Esophagus muscularis mucosa (tissue), 4 donors: Measurements from ENCODE around the gene ACADSB. TPM values are rescaled to one million over a fixed set of nuclear protein-coding genes. Genes with fewer than 3 reads are reported as not detected.

Experiments
- DNase-seq: peaks from one replicate; pipeline ENCODE4 v3.0.0-alpha.2; 2017; ENCODE audit errors: extremely low spot score
- H3K27ac ChIP-seq, 4 donors: fragments of 200-600 bp; sonication (generic); replicated peaks in 1 of 4; 1 replicate in 3 of 4; 2 replicates in 1 of 4; pipeline ENCODE4 v1.5.1; 2016 to 2019; ENCODE audit warnings: mild to moderate bottlenecking in 1 of 4
- H3K27me3 ChIP-seq, 4 donors: fragments of 200-600 bp; sonication (generic); one replicate each; pipeline versions ENCODE4 v1.5.1 to v1.6.0; 2016 to 2019
- H3K36me3 ChIP-seq, 4 donors: fragments of 200-600 bp; sonication (generic); one replicate each; pipeline ENCODE4 v1.5.1; 2016 to 2019
- H3K4me1 ChIP-seq, 4 donors: fragments of 200-600 bp; sonication (generic); one replicate each; pipeline ENCODE4 v1.5.1; 2016 to 2019
- H3K4me3 ChIP-seq, 4 donors: fragments of 200-600 bp; sonication (generic); 1 replicate in 2 of 4; 2 replicates in 2 of 4; pipeline ENCODE4 v1.5.1; 2016 to 2019; ENCODE audit warnings: mild to moderate bottlenecking in 4 of 4, moderate library complexity in 1 of 4
- H3K9me3 ChIP-seq, 4 donors: fragments of 200-600 bp; sonication (generic); 1 replicate in 3 of 4; 2 replicates in 1 of 4; pipeline ENCODE4 v1.5.1; 2016 to 2019
- EP300 ChIP-seq: sonication (generic); formaldehyde crosslinking; IDR thresholded peaks from one replicate; pipeline ENCODE4 v1.6.1; 2017; ENCODE audit warnings: antibody characterized with exemption
- POLR2A ChIP-seq: fragments of 450-650 bp; IDR thresholded peaks from one replicate; pipeline ENCODE4 v1.6.1; 2017; ENCODE audit warnings: antibody characterized with exemption, moderate library complexity, mild to moderate bottlenecking, low read depth
- POLR2AphosphoS5 ChIP-seq, 2 donors: sonication (generic); formaldehyde crosslinking; IDR thresholded peaks; one replicate each; pipeline ENCODE4 v1.6.1; 2017; ENCODE audit warnings: antibody characterized with exemption in 2 of 2
- WGBS: methylation state at CpG from one replicate; pipeline ENCODE4 v1.1.5; 2018; 5-methylcytosine and 5-hydroxymethylcytosine counted together
- intact Hi-C: fragments of 100-400 bp; cut with DNase I; formaldehyde crosslinking; loops from one replicate; pipeline ENCODE4 v1.15.1; 2023
- total RNA-seq, 4 donors: library from RNA; depleted of rRNA; stranded (reverse); fragments of >200 nt; gene quantifications; one replicate each; pipeline versions ENCODE4 v1.1.0 to v1.2.1, GENCODE V29; 2016
- TF ChIP-seq, protein P1 (sequence below), 3 experiments: fragments of 200-600 bp in 2 of 3; fragments of 450-650 bp in 1 of 3; sonication (generic) in 2 of 3; IDR thresholded peaks; one replicate each; pipeline ENCODE4 v1.5.1; 2017 to 2019; ENCODE audit warnings: antibody characterized with exemption in 3 of 3, mild to moderate bottlenecking in 2 of 3, moderate library complexity in 1 of 3

The ACADSB gene
- total RNA-seq, 4 donors from 2014 or later: 12.9 to 19.1 (median 14.0) TPM

DNA sequence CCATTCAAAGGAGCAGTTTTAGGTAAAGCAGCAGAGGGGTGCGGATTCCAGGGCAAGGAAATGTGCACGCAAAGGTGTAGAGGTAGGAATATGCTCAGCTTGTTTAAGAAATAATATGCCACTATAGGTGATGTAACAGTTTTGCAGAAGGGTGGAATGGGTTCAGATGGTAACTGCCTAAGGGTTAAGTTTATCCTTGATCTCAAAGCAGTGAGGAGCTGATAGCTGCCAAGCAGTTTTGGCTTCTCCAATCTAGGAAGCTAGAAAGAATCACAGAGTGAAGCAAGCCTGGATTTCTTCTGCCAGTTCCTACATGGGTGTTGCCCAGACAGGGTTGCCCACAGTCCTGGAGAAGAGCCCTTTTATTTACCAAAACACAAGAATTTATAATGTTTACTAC, 6.0 kb downstream of the ACADSB start:
- Histone ChIP-seq H3K27me3 (no peaks in the 10 kb centered on the region), H3K4me1 (peaks cover 7 to 15% (median 13%) of the 10 kb centered on the region in 4 donors), H3K27ac (no peak overlapping the region), H3K36me3 (peaks cover 0 to 9% (median 3%) of the 10 kb centered on the region in 4 donors), H3K9me3 (no peaks in the 10 kb centered on the region), H3K4me3 (no peak overlapping the region)
- WGBS: 96% methylated on average over 2 of the region's 2 CpGs
- no peak for TF ChIP-seq EP300
- TF ChIP-seq POLR2AphosphoS5 (IDR thresholded peaks at IDR 0.05): no peak
- no peak for TF ChIP-seq POLR2A
- TF ChIP-seq, protein P1, sequence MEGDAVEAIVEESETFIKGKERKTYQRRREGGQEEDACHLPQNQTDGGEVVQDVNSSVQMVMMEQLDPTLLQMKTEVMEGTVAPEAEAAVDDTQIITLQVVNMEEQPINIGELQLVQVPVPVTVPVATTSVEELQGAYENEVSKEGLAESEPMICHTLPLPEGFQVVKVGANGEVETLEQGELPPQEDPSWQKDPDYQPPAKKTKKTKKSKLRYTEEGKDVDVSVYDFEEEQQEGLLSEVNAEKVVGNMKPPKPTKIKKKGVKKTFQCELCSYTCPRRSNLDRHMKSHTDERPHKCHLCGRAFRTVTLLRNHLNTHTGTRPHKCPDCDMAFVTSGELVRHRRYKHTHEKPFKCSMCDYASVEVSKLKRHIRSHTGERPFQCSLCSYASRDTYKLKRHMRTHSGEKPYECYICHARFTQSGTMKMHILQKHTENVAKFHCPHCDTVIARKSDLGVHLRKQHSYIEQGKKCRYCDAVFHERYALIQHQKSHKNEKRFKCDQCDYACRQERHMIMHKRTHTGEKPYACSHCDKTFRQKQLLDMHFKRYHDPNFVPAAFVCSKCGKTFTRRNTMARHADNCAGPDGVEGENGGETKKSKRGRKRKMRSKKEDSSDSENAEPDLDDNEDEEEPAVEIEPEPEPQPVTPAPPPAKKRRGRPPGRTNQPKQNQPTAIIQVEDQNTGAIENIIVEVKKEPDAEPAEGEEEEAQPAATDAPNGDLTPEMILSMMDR (IDR thresholded peaks at IDR 0.05): no peak
- no peak for DNase-seq
- intact Hi-C loops: no loop called here

DNA sequence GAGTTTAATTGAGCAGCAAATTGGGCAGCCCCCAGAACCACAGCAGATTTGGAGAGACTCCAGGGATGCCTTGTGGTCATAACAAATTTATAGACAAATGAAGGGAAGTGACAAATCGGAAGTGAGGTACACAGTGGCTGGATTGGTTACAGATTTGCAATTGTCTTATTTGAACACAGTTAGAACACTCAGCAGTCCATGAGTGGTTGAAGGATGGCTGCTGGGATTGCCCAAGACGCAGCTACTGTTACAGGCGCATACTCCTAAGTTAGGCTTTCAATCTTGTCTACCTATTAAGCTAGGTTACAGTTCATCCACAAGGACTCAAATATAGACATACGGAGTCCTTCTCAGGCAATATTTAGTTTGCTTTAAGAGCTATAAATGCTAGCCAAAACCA, 7.4 kb downstream of the ACADSB start:
- no peak for DNase-seq
- Histone ChIP-seq H3K36me3 (peaks cover 0 to 9% (median 3%) of the 10 kb centered on the region in 4 donors), H3K9me3 (no peaks in the 10 kb centered on the region), H3K4me3 (no peak overlapping the region), H3K27ac (no peak overlapping the region), H3K27me3 (no peaks in the 10 kb centered on the region), H3K4me1 (peaks cover 0 to under 1% (median 0%) of the 10 kb centered on the region in 4 donors)
- WGBS: 94% methylated on average over 4 of the region's 4 CpGs
- TF ChIP-seq EP300: no peak
- no peak for TF ChIP-seq POLR2A
- no peak for TF ChIP-seq POLR2AphosphoS5 (IDR thresholded peaks at IDR 0.05)
- TF ChIP-seq, protein P1 (IDR thresholded peaks at IDR 0.05): no peak
- intact Hi-C loops: no loop called here

DNA sequence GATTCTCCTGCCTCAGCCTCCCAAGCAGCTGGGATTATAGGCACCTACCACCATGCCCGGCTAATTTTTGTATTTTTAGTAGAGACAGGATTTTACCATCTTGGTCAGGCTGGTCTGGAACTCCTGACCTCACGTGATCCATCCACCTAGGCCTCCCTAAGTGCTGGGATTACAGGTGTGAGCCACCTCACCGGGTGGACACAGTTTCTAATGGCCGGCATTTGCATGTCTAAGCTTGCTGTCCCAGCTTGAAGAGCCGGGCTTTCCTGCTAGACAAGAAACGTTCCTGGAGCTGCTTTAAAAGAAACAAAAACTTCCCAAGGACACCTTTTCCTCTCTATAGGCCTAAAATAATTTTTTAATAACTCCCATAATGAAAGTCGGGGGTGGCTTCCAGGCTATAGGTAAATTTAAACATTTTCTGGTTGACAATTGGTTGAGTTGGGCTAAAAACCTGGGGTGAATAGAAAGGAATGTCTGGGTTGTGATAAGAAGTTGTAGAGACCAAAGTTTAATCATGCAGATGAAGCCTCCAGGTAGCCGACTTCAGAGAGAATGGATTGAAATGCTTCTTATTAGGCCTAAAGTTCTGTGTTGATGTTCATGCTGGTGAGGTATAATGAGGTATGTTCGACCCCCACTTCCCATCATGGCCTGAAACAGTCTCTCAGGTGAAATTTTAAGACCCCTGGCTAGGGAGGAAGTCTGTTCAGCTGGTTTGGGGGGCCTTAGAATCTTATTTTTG, 8.8 kb downstream of the ACADSB start:
- H3K27me3 ChIP-seq: no peaks in the 10 kb centered on the region
- H3K27ac ChIP-seq: no peak overlapping the region
- no peaks in the 10 kb centered on the region for H3K4me1 ChIP-seq
- TF ChIP-seq POLR2AphosphoS5 (IDR thresholded peaks at IDR 0.05) (no peak), POLR2A (no peak), EP300 (no peak)
- TF ChIP-seq, protein P1 (IDR thresholded peaks at IDR 0.05): no peak
- peaks cover 0 to 4% (median 2%) of the 10 kb centered on the region in 4 donors for H3K36me3 ChIP-seq
- H3K9me3 ChIP-seq: no peaks in the 10 kb centered on the region
- intact Hi-C loops: no loop called here
- no peak for DNase-seq
- no peak overlapping the region for H3K4me3 ChIP-seq
- WGBS: 78% methylated on average over 9 of the region's 9 CpGs

DNA sequence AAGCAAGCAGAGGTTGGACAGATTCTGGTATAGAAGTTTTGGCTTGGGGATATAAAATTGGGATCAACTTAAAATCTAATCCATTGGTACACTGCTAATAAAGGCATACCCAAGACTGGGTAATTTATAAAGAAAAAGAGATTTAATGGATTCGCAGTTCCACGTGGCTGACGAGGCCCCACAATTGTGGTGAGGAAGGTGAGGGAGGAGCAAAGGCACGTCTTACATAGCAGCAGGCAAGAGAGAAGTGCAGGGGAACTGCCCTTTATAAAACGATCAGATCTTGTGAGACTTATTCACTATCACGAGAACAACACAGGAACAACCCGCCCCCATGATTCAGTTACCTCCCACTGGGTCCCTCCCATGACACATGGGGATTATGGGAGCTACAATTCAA, 9.7 kb downstream of the ACADSB start:
- no peak for TF ChIP-seq POLR2A
- no peak for TF ChIP-seq POLR2AphosphoS5 (IDR thresholded peaks at IDR 0.05)
- TF ChIP-seq, protein P1 (IDR thresholded peaks at IDR 0.05): no peak
- no peak for TF ChIP-seq EP300
- intact Hi-C loops: no loop called here
- WGBS: 87% methylated on average over 7 of the region's 7 CpGs
- H3K27ac ChIP-seq: no peak overlapping the region
- no peaks in the 10 kb centered on the region for H3K36me3 ChIP-seq
- H3K4me3 ChIP-seq: no peak overlapping the region
- no peaks in the 10 kb centered on the region for H3K27me3 ChIP-seq
- no peaks in the 10 kb centered on the region for H3K9me3 ChIP-seq
- no peak for DNase-seq
- no peaks in the 10 kb centered on the region for H3K4me1 ChIP-seq

DNA sequence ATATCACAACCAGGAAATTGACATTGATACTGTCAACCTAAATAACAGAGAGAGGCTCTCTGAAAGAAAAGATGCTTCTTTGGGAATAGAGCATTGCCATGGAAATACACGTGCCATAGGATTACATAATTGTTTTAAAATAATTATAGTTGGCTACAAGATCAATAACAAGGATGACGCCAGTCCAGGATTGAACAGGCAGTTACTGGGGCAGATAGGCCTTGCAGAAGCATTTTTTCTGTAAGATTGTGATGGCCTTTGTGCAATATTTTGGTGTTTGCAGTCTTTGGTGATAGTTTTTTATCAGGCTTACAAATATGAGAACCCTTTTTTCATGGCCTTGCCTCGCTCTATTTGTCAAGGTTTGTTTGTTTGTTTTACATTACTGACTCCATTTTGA, 10.5 kb downstream of the ACADSB start:
- Histone ChIP-seq H3K27ac (no peak overlapping the region), H3K27me3 (no peaks in the 10 kb centered on the region), H3K36me3 (no peaks in the 10 kb centered on the region), H3K4me1 (no peaks in the 10 kb centered on the region), H3K4me3 (no peak overlapping the region), H3K9me3 (no peaks in the 10 kb centered on the region)
- intact Hi-C loops: no loop called here
- TF ChIP-seq POLR2A: no peak
- no peak for TF ChIP-seq POLR2AphosphoS5 (IDR thresholded peaks at IDR 0.05)
- TF ChIP-seq, protein P1 (IDR thresholded peaks at IDR 0.05): no peak
- TF ChIP-seq EP300: no peak
- DNase-seq: no peak
- 70% methylated on average over 3 of the region's 3 CpGs for WGBS
